Uterus (tissue), 4 donors: ENCODE results near the gene ZGPAT. TPM values are rescaled to one million over a fixed set of nuclear protein-coding genes. Genes with fewer than 3 reads are reported as not detected.

Source experiments
- DNase-seq, 2 donors: peaks; one replicate each; pipeline ENCODE4 v3.0.0-alpha.2; 2019 to 2020
- H3K27ac ChIP-seq, 2 donors: fragments of 200-600 bp; sonication (generic); 1 replicate in 1 of 2; 2 replicates in 1 of 2; pipeline ENCODE4 v1.5.1; 2016 to 2018
- H3K27me3 ChIP-seq, 2 donors: fragments of 200-600 bp; sonication (generic); one replicate each; pipeline ENCODE4 v1.5.1; 2018 to 2019; ENCODE audit warnings: control low read depth in 1 of 2
- H3K36me3 ChIP-seq, 2 donors: fragments of 200-600 bp; sonication (generic); one replicate each; pipeline ENCODE4 v1.5.1; 2019; ENCODE audit warnings: control low read depth in 1 of 2
- H3K4me1 ChIP-seq, 2 donors: fragments of 200-600 bp; sonication (generic); one replicate each; pipeline ENCODE4 v1.5.1; 2018 to 2019; ENCODE audit warnings: control low read depth in 1 of 2
- H3K4me3 ChIP-seq, 2 donors: fragments of 200-600 bp; sonication (generic); 1 replicate in 1 of 2; 2 replicates in 1 of 2; pipeline ENCODE4 v1.5.1; 2018 to 2019; ENCODE audit warnings: mild to moderate bottlenecking in 1 of 2
- H3K9me3 ChIP-seq, 2 donors: fragments of 200-600 bp; sonication (generic); one replicate each; pipeline ENCODE4 v1.5.1; 2019; ENCODE audit warnings: control low read depth in 1 of 2
- CTCF ChIP-seq, 4 experiments: fragments of 200-600 bp in 2 of 4; fragments of 450-650 bp in 2 of 4; sonication (generic) in 2 of 4; IDR thresholded peaks; one replicate each; pipeline ENCODE4 v1.5.1; 2016 to 2019; ENCODE audit warnings: antibody characterized with exemption in 4 of 4, mild to moderate bottlenecking in 2 of 4, moderate library complexity in 1 of 4
- POLR2A ChIP-seq, 2 donors: fragments of 450-650 bp; IDR thresholded peaks; one replicate each; pipeline ENCODE4 v1.6.1; 2016; ENCODE audit warnings: antibody characterized with exemption in 2 of 2, mild to moderate bottlenecking in 1 of 2, moderate library complexity in 1 of 2
- intact Hi-C: fragments of 100-400 bp; cut with DNase I; formaldehyde crosslinking; loops from one replicate; pipeline ENCODE4 v1.15.1; 2023; ENCODE audit warnings: low total_unique reads
- total RNA-seq, 4 donors: library from RNA; depleted of rRNA in 3 of 4; stranded (reverse); fragments of >200 nt in 3 of 4; gene quantifications; one replicate each; pipeline versions ENCODE4 v1.1.0 to v1.2.4, GENCODE V29; 2014 to 2023
- donor health status: DM: yes; HTN: yes; CAD: no.

Gene ZGPAT
- total RNA-seq, 4 donors from 2014 or later = 1.5 to 37.9 (median 15.3) TPM

GRCh38 chr20:63747622-63748069, 39.8 kb downstream of the ZGPAT start:
- Histone ChIP-seq H3K9me3 (no peaks in the 10 kb centered on the region), H3K27ac (no peak overlapping the region), H3K4me1 (no peaks in the 10 kb centered on the region), H3K36me3 (no peaks in the 10 kb centered on the region), H3K27me3 (no peaks in the 10 kb centered on the region), H3K4me3 (no peak overlapping the region)
- TF ChIP-seq POLR2A (IDR thresholded peaks at IDR 0.05) = no peak
- no peak for TF ChIP-seq CTCF (IDR thresholded peaks at IDR 0.05)
- DNase-seq = no peak
- intact Hi-C loops = no loop called here

- no peaks in the 10 kb centered on the region for H3K27me3 ChIP-seq
- no peak overlapping the region for H3K4me3 ChIP-seq
- peak in 1 of 2 donors; percentile 31 for DNase-seq
- TF ChIP-seq CTCF (IDR thresholded peaks at IDR 0.05) (no peak), POLR2A (IDR thresholded peaks at IDR 0.05) (no peak)
- H3K4me1 ChIP-seq = no peaks in the 10 kb centered on the region
- no peaks in the 10 kb centered on the region for H3K36me3 ChIP-seq
- intact Hi-C loops = no loop called here
- no peaks in the 10 kb centered on the region for H3K9me3 ChIP-seq
- no peak overlapping the region for H3K27ac ChIP-seq
These were observed 40.5 kb downstream of the ZGPAT start for GRCh38 chr20:63748070-63748933.

GRCh38 chr20:63748934-63749270, 41.1 kb downstream of the ZGPAT start:
- no peak overlapping the region for H3K4me3 ChIP-seq
- H3K36me3 ChIP-seq = no peaks in the 10 kb centered on the region
- H3K4me1 ChIP-seq = no peaks in the 10 kb centered on the region
- intact Hi-C loops = no loop called here
- H3K27me3 ChIP-seq = no peaks in the 10 kb centered on the region
- no peak for TF ChIP-seq POLR2A (IDR thresholded peaks at IDR 0.05)
- no peak for TF ChIP-seq CTCF (IDR thresholded peaks at IDR 0.05)
- H3K27ac ChIP-seq = no peak overlapping the region
- no peaks in the 10 kb centered on the region for H3K9me3 ChIP-seq
- no peak for DNase-seq

- TF ChIP-seq POLR2A (IDR thresholded peaks at IDR 0.05) (no peak), CTCF (IDR thresholded peaks at IDR 0.05) (no peak)
- Histone ChIP-seq H3K36me3 (no peaks in the 10 kb centered on the region), H3K4me1 (no peaks in the 10 kb centered on the region), H3K27ac (no peak overlapping the region), H3K9me3 (no peaks in the 10 kb centered on the region), H3K4me3 (no peak overlapping the region), H3K27me3 (no peaks in the 10 kb centered on the region)
- no peak for DNase-seq
- intact Hi-C loops = no loop called here
These were observed 42.0 kb downstream of the ZGPAT start for GRCh38 chr20:63749597-63750508.
